GM19023 (cell line): ENCODE measurements around the gene RAB36.

Source experiments
- ATAC-seq: cut with Tn5 transposase; IDR thresholded peaks from one replicate; pipeline ENCODE4 v1.9.1; 2021; ENCODE audit warnings: mild to moderate bottlenecking, moderate library complexity; ENCODE audit not compliant: unreplicated experiment

Gene RAB36

DNA sequence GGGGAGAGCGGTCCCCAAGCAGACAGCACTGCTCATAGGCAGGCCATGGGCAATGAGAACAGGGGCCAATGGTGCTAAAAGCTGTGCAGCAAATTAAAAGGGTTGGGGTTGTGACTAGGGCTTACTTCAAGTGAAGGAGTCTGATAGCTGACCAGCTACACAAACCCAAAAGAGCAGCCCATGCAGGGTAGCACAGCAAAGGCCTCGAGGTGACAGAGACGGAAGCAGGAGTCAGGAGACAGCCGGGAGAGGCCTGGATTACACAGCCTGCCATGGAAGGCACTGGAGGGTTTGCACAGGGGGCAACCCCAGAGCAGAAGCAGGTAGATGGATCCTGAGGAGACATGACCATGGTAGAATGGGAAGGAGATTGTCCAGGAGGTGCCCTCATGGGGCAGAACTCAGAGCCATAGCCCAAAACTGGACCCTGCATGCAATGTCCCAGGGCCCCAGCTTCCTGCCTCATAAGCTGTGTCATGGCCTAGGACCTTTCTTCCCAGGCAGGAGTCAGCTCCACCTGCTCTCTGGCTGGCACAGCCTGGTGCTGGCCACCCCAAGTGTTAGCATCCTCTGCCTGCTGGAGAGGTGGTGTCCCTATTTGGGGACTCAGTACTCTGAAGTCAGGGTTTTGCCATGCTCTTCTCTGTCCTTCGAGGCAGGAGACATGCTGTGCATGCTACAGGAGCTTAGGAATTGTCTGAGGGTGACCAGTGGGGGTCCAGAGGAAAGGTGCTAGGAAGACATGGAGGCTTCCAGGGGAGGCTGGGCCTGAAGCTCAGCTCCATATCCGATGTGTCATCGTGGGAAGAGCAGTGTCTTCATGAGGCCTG lies 36.8 kb upstream of the RAB36 start:
- no peak for ATAC-seq

- ATAC-seq, result no peak
These were observed 36.3 kb upstream of the RAB36 start for GRCh38 chr22:23109079-23109347.

DNA sequence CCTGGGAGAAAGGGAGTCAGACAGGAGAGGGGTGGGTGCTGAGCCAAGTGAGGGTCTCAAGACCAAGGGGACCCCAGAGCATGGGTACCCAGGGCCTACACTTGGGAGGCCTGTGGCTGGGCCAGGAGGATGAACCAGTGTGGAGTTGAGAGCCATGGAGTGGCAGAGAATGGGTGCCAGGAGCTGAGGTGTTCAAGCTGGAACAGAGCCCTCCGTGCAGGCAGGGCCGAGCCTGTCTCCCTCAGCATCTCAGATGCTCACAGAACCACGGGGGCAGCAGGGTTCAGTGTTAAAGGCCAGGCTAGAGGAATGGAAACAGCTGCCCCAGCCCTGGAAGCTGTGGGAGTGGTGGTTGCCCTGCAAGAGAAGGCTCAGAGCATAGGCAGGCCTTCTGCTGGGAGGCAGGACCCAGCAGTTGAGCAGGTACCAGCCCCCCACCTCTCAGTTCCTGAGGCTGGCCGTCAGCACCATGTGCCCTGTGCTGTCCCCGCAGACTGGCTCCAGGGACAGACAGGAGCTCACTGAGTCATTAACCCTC lies 35.8 kb upstream of the RAB36 start:
- no peak for ATAC-seq

DNA sequence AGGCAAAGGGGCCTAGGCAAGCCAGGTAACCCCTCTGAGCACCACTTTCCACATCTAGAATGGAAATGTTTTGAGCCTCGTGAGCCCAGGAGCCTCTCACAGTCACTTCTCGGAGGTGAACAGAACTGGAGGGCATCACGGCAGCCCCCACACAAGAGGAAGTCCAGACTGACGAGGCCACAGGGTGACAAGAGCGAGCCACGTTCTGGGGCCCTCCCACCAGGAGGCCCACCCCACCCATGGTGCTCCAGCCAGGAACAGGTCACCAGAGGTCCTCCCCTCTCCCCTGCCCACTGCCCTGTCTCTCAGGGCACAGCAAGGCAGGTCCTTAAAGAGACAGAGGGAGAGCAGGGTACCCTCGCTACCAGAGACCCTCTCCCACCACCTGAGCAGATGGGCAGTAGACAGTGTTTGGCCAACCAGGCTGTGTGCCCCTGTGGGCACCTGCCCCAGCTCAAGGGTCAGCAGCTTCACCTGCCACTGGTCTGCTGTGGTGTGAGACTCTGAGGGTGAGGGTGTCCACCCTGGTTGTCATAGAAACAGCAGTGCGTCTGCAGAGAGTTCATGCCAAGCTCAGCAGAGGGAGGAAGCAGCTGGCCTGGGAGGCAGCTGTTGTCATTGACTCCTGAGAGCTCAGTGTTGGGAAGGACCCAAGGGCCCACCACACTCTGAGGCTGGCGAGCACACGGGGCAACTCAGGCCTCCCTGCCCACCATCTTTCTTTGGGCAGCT lies 34.9 kb upstream of the RAB36 start:
- no peak for ATAC-seq

- no peak for ATAC-seq
These were observed 34.3 kb upstream of the RAB36 start for GRCh38 chr22:23110922-23111527.

DNA sequence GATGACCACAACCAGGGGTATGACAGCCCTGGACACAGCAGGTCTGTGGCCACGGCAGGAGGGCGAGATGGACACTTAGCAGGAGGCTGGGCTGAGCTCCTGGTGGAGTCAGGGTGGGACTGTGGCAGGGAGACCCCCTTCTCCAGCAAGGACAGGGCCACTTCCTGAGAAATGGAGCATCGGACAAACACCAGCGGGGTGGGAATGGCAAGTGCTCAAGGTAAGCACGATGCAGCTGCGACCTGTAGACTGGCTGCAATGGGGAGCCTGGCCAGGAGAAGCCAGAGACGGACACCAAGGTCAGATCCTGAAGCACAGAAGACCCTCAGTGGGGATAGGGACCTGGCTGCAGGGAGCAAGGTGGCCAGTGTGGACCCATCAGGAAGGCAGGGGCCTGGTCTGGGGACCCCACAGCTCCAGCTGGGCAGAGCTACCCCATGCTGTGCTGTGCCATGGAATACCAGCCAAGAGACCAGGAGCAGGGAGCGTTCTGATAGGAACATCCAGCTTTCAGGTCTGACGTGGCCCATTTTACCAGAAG lies 32.7 kb upstream of the RAB36 start:
- ATAC-seq, result no peak

DNA sequence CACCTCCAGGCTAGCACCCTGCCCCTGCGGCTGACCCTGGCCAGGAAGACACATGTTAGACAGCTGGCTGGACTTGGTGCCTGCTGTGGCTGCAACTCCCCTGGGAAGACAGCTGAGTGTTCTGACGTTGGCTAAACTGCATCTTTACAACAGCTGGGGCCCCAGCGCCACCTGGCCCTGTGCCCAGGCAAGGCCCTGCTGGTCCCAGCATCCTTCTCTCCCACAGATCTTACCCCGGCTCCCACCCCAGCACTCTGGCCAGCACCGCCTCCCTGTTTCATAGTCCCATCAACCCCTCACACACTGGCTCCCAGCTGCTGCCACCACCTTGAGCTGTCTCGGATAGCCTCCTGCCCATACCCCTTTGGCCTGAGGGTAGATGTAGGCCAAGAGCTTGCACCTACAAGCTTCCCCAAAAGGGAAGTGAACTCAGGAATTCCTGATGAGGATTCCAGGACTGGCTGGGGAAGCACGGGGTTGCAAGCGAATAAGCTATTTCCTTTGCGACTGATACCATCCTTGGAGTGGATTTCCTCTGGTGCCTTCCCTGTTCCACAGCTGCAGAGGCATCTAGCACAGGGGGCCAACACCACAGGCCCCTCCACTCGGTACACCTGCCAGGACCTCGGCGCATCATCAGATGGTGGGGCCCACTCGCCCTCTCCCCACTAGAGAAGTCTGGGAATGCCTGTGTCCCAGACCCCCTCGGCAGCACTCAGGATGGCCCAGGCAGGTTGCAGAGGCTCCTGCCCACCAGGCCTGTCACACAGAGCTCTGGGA lies 32.0 kb upstream of the RAB36 start:
- no peak for ATAC-seq

DNA sequence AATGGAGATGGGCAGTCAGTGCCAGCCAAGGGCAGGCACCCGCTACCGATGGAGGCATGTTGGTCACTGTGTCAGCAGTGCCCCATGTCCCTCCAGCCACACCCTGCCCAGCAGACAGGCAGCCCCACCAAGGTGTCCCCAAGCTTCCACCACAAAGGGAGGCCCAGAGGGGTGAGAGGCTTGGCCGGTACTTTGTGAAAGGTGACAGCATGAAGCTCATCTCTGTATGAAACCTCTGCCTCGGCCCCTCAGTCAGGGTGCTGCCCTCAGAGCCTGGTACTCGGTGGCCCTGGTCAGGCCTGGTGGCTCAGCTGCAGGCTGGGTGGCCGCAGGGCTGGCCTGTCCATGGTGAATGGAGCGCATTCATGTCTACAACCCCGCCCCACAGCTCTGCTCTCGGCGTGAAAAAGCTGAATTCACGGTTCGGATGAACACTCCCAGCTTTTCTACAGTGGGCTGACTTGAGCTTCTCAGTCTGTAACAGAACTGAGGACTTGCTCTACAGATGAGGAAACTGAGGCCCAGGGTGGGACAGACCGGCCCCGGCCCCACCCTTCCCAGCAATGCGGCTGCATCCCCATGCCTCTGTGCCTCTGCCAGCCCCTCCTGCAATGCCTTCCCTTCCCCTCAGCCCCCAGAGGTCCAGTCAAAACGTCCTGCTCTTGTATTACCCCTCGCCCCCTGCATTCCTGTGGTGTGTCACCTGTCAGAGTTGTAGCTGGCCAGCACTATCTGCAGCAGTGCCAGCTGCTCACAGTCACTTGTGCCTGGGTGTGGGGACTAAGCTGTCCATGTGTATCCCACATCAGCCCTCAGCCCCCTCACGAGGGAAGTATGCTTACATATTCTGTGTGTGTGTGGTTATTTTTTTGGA lies 31.2 kb upstream of the RAB36 start:
- ATAC-seq, result no peak

- no peak for ATAC-seq
These were observed 30.6 kb upstream of the RAB36 start for GRCh38 chr22:23114721-23115020.

DNA sequence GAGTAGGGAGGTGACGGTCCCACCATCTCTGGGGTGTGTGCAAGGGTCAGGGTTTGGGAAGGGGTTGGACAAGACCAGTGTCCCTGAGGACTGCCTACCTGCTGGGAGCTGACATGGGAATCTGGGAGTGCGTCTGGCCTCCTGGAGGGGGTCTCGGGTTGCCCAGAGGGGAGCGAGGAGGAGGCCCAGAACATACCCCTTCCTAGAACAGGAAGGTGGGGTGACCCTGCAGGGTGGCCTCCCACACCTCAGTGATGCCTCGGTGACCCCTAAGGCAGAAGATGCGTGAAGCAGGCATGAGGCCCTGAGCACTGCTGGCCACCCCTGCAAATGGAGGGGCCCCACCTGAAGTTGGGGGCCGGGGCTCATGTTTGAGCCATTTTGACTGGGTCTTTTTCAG lies 29.9 kb upstream of the RAB36 start:
- ATAC-seq, result no peak

DNA sequence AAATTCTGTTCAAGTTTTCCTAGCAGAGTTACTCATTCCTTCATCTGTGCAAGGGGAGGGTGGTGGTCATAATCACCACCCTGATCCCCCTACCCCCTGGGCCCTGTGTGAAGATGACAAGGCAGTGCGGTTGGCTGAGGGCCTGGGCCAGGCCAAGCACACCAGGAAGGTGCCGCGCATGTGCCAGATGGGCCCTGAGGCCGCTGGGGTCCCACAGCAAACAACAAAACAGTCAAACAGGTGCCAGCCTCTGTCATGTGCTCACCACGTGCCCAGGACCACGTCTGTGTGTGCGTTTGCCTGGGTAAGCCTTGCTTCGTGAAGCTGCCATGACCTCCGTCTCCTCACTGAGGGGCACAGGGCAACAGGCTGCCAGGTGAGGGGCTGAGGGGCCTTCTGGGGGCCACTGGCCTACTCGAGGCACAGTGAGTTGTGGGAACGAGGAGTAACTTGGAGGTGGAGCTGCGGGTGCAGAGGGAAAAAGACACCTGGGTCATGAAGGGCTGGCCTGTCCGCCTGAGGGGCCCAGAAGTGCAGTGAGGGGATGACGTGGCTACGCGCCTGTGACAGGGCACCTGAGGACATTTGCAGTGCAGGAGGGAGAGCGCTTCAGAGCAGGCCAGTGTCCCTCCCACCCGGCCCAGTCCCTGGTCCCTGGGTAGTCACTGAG lies 29.3 kb upstream of the RAB36 start:
- ATAC-seq, result no peak

GRCh38 chr22:23116506-23117263 lies 28.6 kb upstream of the RAB36 start:
- ATAC-seq, result no peak

DNA sequence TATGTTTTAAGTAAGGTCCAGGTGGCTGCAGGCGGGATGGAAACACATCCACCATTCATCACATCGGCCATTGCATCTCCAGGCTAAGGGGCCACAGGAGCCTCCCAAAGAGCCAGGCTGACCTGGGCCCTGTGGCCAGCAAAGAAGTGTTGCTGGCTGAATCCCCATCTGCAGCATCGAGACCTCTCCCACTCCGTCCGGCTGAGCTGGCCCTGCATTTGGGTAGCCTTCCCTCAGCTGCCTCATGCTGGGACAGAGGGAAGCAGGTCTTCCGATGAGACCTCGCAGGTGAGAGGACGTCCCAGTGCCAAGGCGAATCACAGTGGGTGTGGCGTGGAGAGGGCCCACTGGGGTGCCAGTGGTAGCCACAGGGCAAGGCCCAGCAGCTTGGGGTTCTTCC lies 28.0 kb upstream of the RAB36 start:
- no peak for ATAC-seq

GRCh38 chr22:23117891-23118646 lies 27.2 kb upstream of the RAB36 start:
- ATAC-seq, result no peak

GRCh38 chr22:23118647-23119493 lies 26.4 kb upstream of the RAB36 start:
- no peak for ATAC-seq

DNA sequence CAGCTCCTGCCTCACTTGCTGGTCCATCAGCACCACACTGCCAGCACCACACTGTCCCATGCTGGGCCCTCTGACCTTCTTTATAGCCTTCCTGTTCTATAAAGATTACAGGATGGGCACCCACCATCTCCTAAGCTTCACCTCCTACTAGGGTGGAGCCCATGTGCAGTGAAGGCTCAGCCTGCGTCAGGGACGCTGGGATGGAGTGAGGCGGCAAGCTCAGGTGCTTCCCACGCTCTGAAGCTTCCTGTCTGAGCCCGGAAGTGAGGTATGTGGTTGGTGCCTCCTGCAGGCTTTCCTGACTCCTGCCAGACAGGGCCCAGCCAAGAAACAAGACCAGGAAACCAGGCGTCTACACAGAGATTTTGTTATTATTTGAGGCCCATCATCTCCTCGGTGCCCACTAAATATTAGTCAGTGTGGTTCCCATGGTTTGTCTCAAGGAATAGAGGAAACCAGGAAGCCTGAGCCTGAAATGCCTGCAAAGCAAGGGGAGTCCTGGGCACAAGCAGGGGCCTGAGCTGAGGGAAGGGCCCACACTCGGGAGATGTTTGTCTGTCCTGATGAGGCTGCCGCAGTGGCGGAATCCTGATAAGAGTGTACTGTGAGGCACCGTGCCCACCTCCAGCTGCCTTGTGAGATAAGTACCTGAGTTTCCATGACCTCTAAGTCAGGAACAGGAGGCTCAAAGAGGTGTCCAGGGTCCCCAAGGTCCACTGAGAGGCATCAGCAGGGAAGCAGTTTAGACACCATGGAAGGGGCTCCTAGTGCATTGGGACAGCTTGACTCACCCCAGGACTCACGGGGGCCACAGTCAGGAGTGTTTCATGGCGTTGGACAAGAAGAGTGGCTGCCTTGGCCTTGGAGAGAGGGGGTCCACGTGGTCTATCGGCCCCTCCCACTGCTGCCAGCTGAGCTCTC lies 25.5 kb upstream of the RAB36 start:
- no peak for ATAC-seq
